ENCODE measurements around the gene NRM.
A peak's percentile ranks its signal among the peaks of the same experiment; 100 is the strongest.

NRM gene

DNA sequence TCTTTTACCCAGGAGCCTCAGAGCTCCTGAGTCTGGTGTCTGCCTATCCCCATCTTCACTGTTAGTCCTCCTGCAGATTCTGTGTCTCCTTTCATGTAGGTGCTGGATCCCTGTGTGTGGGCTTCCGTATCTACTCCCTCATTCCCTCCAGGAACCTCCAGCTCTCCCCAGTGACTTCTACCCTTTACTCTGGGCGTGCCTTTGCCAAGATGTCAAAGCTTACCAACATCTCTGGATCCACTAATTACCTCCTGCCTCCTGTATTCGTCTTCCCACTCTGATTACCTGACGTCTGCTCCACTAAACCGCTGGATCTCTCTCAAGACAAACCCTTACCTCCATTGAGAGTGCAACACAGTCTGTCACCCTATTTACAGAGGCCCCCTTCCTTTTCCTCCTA lies 46.0 kb downstream of the NRM start:
- Mint-ChIP-seq H3K36me3 (ENCODE audit: low read depth) (peaks cover 52% of the 10 kb centered on the region), H3K9me3 (no peaks in the 10 kb centered on the region), H3K4me1 (peaks cover 25% of the 10 kb centered on the region), H3K4me3 (no peak overlapping the region), H3K27ac (peak overlapping the region; percentile 88), H3K27me3 (ENCODE audit: low read depth, poor library complexity) (no peaks in the 10 kb centered on the region)
- no peak for DNase-seq
- TF ChIP-seq, protein P1, sequence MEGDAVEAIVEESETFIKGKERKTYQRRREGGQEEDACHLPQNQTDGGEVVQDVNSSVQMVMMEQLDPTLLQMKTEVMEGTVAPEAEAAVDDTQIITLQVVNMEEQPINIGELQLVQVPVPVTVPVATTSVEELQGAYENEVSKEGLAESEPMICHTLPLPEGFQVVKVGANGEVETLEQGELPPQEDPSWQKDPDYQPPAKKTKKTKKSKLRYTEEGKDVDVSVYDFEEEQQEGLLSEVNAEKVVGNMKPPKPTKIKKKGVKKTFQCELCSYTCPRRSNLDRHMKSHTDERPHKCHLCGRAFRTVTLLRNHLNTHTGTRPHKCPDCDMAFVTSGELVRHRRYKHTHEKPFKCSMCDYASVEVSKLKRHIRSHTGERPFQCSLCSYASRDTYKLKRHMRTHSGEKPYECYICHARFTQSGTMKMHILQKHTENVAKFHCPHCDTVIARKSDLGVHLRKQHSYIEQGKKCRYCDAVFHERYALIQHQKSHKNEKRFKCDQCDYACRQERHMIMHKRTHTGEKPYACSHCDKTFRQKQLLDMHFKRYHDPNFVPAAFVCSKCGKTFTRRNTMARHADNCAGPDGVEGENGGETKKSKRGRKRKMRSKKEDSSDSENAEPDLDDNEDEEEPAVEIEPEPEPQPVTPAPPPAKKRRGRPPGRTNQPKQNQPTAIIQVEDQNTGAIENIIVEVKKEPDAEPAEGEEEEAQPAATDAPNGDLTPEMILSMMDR (IDR thresholded peaks at IDR 0.05): no peak

DNA sequence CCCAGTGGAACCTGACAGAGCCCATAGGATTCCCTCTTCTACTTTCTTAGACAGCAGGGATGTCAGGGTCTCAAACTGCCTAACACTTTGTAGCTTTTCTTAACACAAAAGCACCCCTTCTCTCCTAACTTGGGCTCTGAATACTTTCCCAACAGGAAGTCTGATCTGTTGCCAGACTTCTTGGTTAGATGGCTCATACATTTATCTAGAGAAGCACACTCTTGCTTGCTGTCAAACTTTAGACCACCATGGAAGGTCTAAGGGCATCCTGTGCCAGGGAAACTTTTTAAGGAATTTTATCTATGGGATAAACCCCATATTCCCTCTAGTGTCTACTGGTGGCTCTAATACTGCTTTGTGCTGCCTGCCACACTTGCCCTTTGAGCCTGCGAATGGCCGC lies 47.1 kb downstream of the NRM start:
- peaks cover 63% of the 10 kb centered on the region for H3K36me3 Mint-ChIP-seq (ENCODE audit: low read depth)
- H3K27me3 Mint-ChIP-seq (ENCODE audit: low read depth, poor library complexity): no peaks in the 10 kb centered on the region
- H3K9me3 Mint-ChIP-seq: no peaks in the 10 kb centered on the region
- no peak overlapping the region for H3K4me3 Mint-ChIP-seq
- peak overlapping the region; percentile 14 for H3K27ac Mint-ChIP-seq
- DNase-seq: no peak
- TF ChIP-seq, protein P1 (IDR thresholded peaks at IDR 0.05): no peak
- H3K4me1 Mint-ChIP-seq: peaks cover 22% of the 10 kb centered on the region

DNA sequence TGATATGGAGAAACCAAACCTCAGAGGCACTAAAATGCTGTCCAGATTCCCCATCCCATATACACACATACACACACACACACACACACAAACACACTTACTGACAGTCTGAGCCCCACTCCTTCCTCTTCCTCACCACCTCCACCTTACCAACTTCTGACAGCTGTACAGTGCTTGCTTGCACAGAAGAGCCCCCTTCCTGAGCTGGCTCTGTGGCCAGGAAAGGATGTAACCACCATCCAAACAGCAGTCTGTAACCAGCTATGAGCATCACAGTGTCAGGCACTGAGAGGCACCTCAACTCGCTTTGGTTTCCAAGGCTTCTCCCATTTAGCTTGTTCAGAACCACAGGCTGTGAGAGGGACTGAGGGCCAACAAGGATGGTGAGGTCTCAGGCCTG lies 49.7 kb downstream of the NRM start:
- no peak overlapping the region for H3K4me3 Mint-ChIP-seq

DNA sequence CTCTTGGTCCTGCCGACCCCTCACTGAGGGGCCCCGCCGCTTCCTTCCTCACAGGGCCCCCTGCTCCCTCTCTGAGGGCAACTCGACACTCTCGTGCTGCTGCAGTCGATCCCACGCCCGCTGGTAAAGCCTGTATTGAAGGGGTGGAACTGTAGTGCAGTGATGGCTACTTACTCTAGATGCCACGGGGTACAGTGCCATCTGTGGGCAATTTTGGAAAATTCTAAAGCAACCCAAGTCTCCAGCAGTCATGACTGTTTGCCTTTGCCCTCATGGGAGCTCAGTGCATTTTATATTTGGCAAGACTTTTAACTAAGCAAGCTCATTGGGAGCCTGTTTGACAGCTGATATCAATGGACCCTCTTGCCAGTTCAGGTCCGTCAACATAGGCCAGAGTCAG lies 50.3 kb downstream of the NRM start:
- H3K36me3 Mint-ChIP-seq (ENCODE audit: low read depth): peaks cover 82% of the 10 kb centered on the region
- H3K4me3 Mint-ChIP-seq: no peak overlapping the region
- DNase-seq: no peak
- no peaks in the 10 kb centered on the region for H3K27me3 Mint-ChIP-seq (ENCODE audit: low read depth, poor library complexity)
- TF ChIP-seq, protein P1 (IDR thresholded peaks at IDR 0.05): no peak
- H3K9me3 Mint-ChIP-seq: no peaks in the 10 kb centered on the region
- no peak overlapping the region for H3K27ac Mint-ChIP-seq
- peaks cover 2% of the 10 kb centered on the region for H3K4me1 Mint-ChIP-seq

More for the DNA sequence above, 49.7 kb downstream of the NRM start:
- H3K4me1 Mint-ChIP-seq: peaks cover 7% of the 10 kb centered on the region
- DNase-seq: no peak
- H3K27ac Mint-ChIP-seq: peak overlapping the region; percentile 81
- no peaks in the 10 kb centered on the region for H3K9me3 Mint-ChIP-seq
- TF ChIP-seq, protein P1 (IDR thresholded peaks at IDR 0.05): no peak
- H3K27me3 Mint-ChIP-seq (ENCODE audit: low read depth, poor library complexity): no peaks in the 10 kb centered on the region
- H3K36me3 Mint-ChIP-seq (ENCODE audit: low read depth): peaks cover 81% of the 10 kb centered on the region
